WTC11 (cell line): ENCODE data around the gene LYPD6B. TPM values are rescaled to one million over a fixed set of nuclear protein-coding genes. Genes with fewer than 3 reads are reported as not detected.

ENCODE experiments used
- ATAC-seq: fragments of 200-7000 bp; cut with Tn5 transposase; 2 replicates; pipeline ENCODE4 v1.10.0; 2021; ENCODE audit warnings: mild to moderate bottlenecking, moderate library complexity
- CTCF ChIA-PET: fragments of 300-600 bp; sonication (Branson Sonifier 250); formaldehyde crosslinking; loops from one replicate; lab custom pipeline; 2021; ENCODE audit warnings: antibody characterized with exemption; lab: Charles Lee
- POLR2A ChIA-PET: fragments of 350-600 bp; sonication (Branson Sonifier 250); formaldehyde crosslinking; loops from one replicate; lab custom pipeline; 2021; ENCODE audit warnings: antibody characterized with exemption; lab: Charles Lee
- DNase-seq: peaks from one replicate; pipeline ENCODE4 v3.0.0; 2021; ENCODE audit warnings: low spot score
- H3K27ac Mint-ChIP-seq: 2 replicates; pipeline ENCODE4 v1.8.0; 2021; ENCODE audit warnings: mixed read lengths
- H3K27me3 Mint-ChIP-seq: 2 replicates; pipeline ENCODE4 v1.8.0; 2021; ENCODE audit warnings: low read depth, mild to moderate bottlenecking, moderate library complexity, mixed read lengths
- H3K36me3 Mint-ChIP-seq: 2 replicates; pipeline ENCODE4 v1.8.0; 2021; ENCODE audit warnings: mixed read lengths
- H3K4me1 Mint-ChIP-seq: 2 replicates; pipeline ENCODE4 v1.8.0; 2022; ENCODE audit warnings: mixed read lengths
- H3K4me3 Mint-ChIP-seq: 2 replicates; pipeline ENCODE4 v1.8.0; 2021; ENCODE audit warnings: mild to moderate bottlenecking, moderate library complexity, mixed read lengths
- H3K9me3 Mint-ChIP-seq: 2 replicates; pipeline ENCODE4 v1.8.0; 2021; ENCODE audit warnings: mixed read lengths
- CBFB ChIP-seq: sonication (generic); formaldehyde crosslinking; IDR thresholded peaks from 2 replicates; pipeline ENCODE4 v1.8.1; 2022; ENCODE audit warnings: mild to moderate bottlenecking, low read depth, missing genetic modification reagents
- CREB1 ChIP-seq: sonication (generic); formaldehyde crosslinking; IDR thresholded peaks from 2 replicates; pipeline ENCODE4 v1.8.0; 2023; ENCODE audit warnings: mild to moderate bottlenecking, missing genetic modification reagents
- ELF4 ChIP-seq: sonication (generic); formaldehyde crosslinking; IDR thresholded peaks from 2 replicates; pipeline ENCODE4 v1.8.1; 2022; ENCODE audit warnings: low read depth, mild to moderate bottlenecking, moderate library complexity, missing genetic modification reagents
- ETV6 ChIP-seq: sonication (generic); formaldehyde crosslinking; IDR thresholded peaks from 2 replicates; pipeline ENCODE4 v1.8.1; 2022; ENCODE audit warnings: mild to moderate bottlenecking, missing genetic modification reagents
- FOXJ3 ChIP-seq: sonication (generic); formaldehyde crosslinking; IDR thresholded peaks from 2 replicates; pipeline ENCODE4 v1.9.0; 2021; ENCODE audit warnings: missing genetic modification reagents, mild to moderate bottlenecking, borderline replicate concordance
- GABPB1 ChIP-seq: sonication (generic); formaldehyde crosslinking; IDR thresholded peaks from 2 replicates; pipeline ENCODE4 v1.8.1; 2023; ENCODE audit warnings: mild to moderate bottlenecking, missing genetic modification reagents
- GRHL2 ChIP-seq: fragments of 250-450 bp; sonication (Bioruptor Pico); IDR thresholded peaks from 2 replicates; pipeline ENCODE4 v1.8.0; 2022; ENCODE audit warnings: mild to moderate bottlenecking, moderate library complexity; ENCODE audit not compliant: insufficient replicate concordance, severe bottlenecking
- JUN ChIP-seq: sonication (generic); formaldehyde crosslinking; IDR thresholded peaks from 2 replicates; pipeline ENCODE4 v1.8.0; 2023; ENCODE audit warnings: mild to moderate bottlenecking, missing genetic modification reagents
- NFYB ChIP-seq: sonication (generic); formaldehyde crosslinking; conservative IDR thresholded peaks from 2 replicates; pipeline ENCODE4 v1.8.0; 2022; ENCODE audit warnings: low read depth, missing genetic modification reagents
- TEAD4 ChIP-seq: sonication (generic); formaldehyde crosslinking; IDR thresholded peaks from 2 replicates; pipeline ENCODE4 v1.8.0; 2022; ENCODE audit warnings: mild to moderate bottlenecking, missing genetic modification reagents
- TP53 ChIP-seq: sonication (generic); formaldehyde crosslinking; IDR thresholded peaks from 2 replicates; pipeline ENCODE4 v1.8.1; 2023; ENCODE audit warnings: mild to moderate bottlenecking, missing genetic modification reagents
- ZNF121 ChIP-seq: sonication (generic); formaldehyde crosslinking; IDR thresholded peaks from 2 replicates; pipeline ENCODE4 v1.8.0; 2023; ENCODE audit warnings: missing genetic modification reagents
- ZNF219 ChIP-seq: sonication (generic); formaldehyde crosslinking; IDR thresholded peaks from 2 replicates; pipeline ENCODE4 v1.8.0; 2023; ENCODE audit warnings: missing genetic modification reagents, mild to moderate bottlenecking, borderline replicate concordance
- total RNA-seq: library from RNA; stranded (reverse); gene quantifications from 3 replicates; pipeline ENCODE4 v1.2.3, GENCODE V29; 2021
- TF ChIP-seq, protein P1 (sequence below): sonication (generic); formaldehyde crosslinking; IDR thresholded peaks from 2 replicates; pipeline ENCODE4 v1.8.0; 2022; ENCODE audit warnings: missing genetic modification reagents
- TF ChIP-seq, protein P2 (sequence below): sonication (generic); formaldehyde crosslinking; IDR thresholded peaks from 2 replicates; pipeline ENCODE4 v1.8.1; 2022; ENCODE audit warnings: low read depth, mild to moderate bottlenecking, moderate library complexity, missing genetic modification reagents, borderline replicate concordance
- TF ChIP-seq, protein P3 (sequence below): sonication (generic); formaldehyde crosslinking; conservative IDR thresholded peaks from 2 replicates; pipeline ENCODE4 v1.8.1; 2023; ENCODE audit warnings: mild to moderate bottlenecking, low read depth, missing genetic modification reagents, moderate library complexity
- TF ChIP-seq, protein P4 (sequence below): sonication (generic); formaldehyde crosslinking; IDR thresholded peaks from 2 replicates; pipeline ENCODE4 v1.8.0; 2022; ENCODE audit warnings: mild to moderate bottlenecking, missing genetic modification reagents
- TF ChIP-seq, protein P5 (sequence below): fragments of 250-450 bp; sonication (Bioruptor Pico); IDR thresholded peaks from 2 replicates; pipeline ENCODE4 v1.8.0; 2021; ENCODE audit warnings: mild to moderate bottlenecking
- TF ChIP-seq, protein P6 (sequence below): sonication (generic); formaldehyde crosslinking; IDR thresholded peaks from 2 replicates; pipeline ENCODE4 v1.8.0; 2023; ENCODE audit warnings: missing genetic modification reagents

LYPD6B gene
- total RNA-seq, 1 experiment from 2014 or later: 1.6 TPM

DNA sequence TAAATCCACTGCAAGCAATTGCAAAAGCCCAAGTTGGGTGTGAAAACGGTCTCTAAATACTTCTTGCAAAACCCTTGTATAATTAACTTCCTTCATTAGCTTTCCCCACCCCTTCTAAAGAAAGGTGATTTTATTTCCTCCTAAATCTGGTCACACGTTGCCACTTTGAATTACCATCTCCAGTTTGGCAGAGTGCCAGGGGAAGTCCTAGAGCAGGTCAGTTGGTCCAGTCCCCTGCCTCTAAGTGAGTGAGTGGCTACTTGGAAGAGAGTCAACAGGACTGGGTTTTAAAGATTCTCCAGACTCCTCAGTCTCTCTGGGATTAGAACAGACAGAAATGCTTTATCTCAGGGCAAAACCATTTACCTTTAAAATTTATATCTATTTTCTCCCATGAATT lies 18.7 kb upstream of the LYPD6B start (continued):
- TF ChIP-seq, protein P1, sequence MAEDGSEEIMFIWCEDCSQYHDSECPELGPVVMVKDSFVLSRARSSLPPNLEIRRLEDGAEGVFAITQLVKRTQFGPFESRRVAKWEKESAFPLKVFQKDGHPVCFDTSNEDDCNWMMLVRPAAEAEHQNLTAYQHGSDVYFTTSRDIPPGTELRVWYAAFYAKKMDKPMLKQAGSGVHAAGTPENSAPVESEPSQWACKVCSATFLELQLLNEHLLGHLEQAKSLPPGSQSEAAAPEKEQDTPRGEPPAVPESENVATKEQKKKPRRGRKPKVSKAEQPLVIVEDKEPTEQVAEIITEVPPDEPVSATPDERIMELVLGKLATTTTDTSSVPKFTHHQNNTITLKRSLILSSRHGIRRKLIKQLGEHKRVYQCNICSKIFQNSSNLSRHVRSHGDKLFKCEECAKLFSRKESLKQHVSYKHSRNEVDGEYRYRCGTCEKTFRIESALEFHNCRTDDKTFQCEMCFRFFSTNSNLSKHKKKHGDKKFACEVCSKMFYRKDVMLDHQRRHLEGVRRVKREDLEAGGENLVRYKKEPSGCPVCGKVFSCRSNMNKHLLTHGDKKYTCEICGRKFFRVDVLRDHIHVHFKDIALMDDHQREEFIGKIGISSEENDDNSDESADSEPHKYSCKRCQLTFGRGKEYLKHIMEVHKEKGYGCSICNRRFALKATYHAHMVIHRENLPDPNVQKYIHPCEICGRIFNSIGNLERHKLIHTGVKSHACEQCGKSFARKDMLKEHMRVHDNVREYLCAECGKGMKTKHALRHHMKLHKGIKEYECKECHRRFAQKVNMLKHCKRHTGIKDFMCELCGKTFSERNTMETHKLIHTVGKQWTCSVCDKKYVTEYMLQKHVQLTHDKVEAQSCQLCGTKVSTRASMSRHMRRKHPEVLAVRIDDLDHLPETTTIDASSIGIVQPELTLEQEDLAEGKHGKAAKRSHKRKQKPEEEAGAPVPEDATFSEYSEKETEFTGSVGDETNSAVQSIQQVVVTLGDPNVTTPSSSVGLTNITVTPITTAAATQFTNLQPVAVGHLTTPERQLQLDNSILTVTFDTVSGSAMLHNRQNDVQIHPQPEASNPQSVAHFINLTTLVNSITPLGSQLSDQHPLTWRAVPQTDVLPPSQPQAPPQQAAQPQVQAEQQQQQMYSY (CRISPR knock-in tag): no peak
- no peak for TF ChIP-seq CREB1 (CRISPR knock-in tag)
- no peak for TF ChIP-seq TP53
- TF ChIP-seq GRHL2 (CRISPR knock-in tag): no peak
- TF ChIP-seq, protein P2, sequence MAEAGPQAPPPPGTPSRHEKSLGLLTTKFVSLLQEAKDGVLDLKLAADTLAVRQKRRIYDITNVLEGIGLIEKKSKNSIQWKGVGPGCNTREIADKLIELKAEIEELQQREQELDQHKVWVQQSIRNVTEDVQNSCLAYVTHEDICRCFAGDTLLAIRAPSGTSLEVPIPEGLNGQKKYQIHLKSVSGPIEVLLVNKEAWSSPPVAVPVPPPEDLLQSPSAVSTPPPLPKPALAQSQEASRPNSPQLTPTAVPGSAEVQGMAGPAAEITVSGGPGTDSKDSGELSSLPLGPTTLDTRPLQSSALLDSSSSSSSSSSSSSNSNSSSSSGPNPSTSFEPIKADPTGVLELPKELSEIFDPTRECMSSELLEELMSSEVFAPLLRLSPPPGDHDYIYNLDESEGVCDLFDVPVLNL (CRISPR knock-in tag): no peak
- TF ChIP-seq FOXJ3 (CRISPR knock-in tag): no peak

DNA sequence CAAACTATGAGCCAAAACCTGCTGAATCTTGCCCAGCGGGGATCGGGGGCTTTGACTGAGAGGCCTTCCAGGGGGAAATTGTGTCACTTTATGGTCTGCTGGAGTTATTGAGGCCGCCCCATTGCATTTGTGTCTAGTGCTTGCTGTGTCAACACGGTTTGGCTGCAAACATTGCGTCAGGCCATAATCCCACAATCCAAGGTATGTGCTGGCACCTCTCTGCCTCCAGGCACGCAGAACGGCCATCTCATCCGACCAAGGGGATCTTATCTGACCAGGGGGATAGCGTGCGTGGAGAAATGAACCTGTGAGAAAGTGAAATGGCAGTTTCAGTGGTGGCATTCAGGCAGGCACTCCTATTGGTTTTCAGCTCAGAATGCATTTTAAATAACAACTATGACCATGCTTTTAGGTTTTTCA lies 18.1 kb upstream of the LYPD6B start:
- Mint-ChIP-seq H3K27me3 (no peaks in the 10 kb centered on the region), H3K4me3 (no peak overlapping the region), H3K27ac (0 out of 2 replicates have a peak overlapping the region, but pooled peaks have one; percentile 19), H3K4me1 (peaks cover 13% of the 10 kb centered on the region), H3K9me3 (no peaks in the 10 kb centered on the region), H3K36me3 (peaks cover 23% of the 10 kb centered on the region)
- no peak for DNase-seq
- POLR2A ChIA-PET: no interaction called here
- TF ChIP-seq ELF4 (CRISPR knock-in tag): no peak
- TF ChIP-seq GABPB1 (CRISPR knock-in tag): peak; percentile 98
- ATAC-seq: no peak
- CTCF ChIA-PET: interaction anchor here (1.4 kb wide), 1 partner anchor 292 kb away, joined by 4 read pairs; no protein-coding TSS in a partner anchor

DNA sequence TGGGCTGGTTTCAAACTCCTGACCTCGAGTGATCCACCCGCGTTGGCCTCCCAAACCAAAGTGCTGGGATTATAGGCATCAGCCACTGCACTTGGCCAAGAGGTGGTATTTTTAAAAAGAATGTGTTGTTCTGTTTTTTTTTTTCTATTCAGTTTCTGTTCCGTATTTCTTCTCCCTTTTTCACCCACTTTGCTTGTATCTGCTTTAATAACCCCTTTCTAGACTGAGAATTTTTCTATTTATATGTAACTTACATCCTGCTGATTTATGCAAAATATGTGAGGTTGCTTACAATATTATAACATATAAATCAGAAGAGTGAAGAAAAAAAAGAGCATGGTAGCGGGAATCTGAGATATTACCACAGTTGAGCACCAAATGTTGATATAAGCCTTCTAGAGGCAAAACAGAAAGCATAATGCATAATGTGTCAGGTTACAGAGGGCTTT lies 17.2 kb upstream of the LYPD6B start:
- no peaks in the 10 kb centered on the region for H3K27me3 Mint-ChIP-seq
- ATAC-seq (no peak), DNase-seq (no peak)
- no peak overlapping the region for H3K27ac Mint-ChIP-seq
- peaks cover 6% of the 10 kb centered on the region for H3K4me1 Mint-ChIP-seq
- ChIA-PET POLR2A (interaction anchor here (0.7 kb wide), 2 partner anchors 59 to 379 kb away, joined by 4 to 6 read pairs; no protein-coding TSS in a partner anchor), CTCF (interaction anchor here (0.7 to 1.4 kb wide), 3 partner anchors 17 to 292 kb away, joined by 3 to 4 read pairs (median 4); partner anchors contain the start of gene LYPD6B)
- TF ChIP-seq CBFB (CRISPR knock-in tag) (no peak), ZNF219 (CRISPR knock-in tag) (no peak), NFYB (CRISPR knock-in tag) (no peak), JUN (CRISPR knock-in tag) (no peak), ZNF121 (CRISPR knock-in tag) (no peak), TEAD4 (CRISPR knock-in tag) (no peak), ETV6 (CRISPR knock-in tag) (no peak)
- TF ChIP-seq, protein P3, sequence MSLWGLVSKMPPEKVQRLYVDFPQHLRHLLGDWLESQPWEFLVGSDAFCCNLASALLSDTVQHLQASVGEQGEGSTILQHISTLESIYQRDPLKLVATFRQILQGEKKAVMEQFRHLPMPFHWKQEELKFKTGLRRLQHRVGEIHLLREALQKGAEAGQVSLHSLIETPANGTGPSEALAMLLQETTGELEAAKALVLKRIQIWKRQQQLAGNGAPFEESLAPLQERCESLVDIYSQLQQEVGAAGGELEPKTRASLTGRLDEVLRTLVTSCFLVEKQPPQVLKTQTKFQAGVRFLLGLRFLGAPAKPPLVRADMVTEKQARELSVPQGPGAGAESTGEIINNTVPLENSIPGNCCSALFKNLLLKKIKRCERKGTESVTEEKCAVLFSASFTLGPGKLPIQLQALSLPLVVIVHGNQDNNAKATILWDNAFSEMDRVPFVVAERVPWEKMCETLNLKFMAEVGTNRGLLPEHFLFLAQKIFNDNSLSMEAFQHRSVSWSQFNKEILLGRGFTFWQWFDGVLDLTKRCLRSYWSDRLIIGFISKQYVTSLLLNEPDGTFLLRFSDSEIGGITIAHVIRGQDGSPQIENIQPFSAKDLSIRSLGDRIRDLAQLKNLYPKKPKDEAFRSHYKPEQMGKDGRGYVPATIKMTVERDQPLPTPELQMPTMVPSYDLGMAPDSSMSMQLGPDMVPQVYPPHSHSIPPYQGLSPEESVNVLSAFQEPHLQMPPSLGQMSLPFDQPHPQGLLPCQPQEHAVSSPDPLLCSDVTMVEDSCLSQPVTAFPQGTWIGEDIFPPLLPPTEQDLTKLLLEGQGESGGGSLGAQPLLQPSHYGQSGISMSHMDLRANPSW (CRISPR knock-in tag): no peak
- TF ChIP-seq, protein P4, sequence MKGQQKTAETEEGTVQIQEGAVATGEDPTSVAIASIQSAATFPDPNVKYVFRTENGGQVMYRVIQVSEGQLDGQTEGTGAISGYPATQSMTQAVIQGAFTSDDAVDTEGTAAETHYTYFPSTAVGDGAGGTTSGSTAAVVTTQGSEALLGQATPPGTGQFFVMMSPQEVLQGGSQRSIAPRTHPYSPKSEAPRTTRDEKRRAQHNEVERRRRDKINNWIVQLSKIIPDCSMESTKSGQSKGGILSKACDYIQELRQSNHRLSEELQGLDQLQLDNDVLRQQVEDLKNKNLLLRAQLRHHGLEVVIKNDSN (CRISPR knock-in tag): no peak
- TF ChIP-seq, protein P5, sequence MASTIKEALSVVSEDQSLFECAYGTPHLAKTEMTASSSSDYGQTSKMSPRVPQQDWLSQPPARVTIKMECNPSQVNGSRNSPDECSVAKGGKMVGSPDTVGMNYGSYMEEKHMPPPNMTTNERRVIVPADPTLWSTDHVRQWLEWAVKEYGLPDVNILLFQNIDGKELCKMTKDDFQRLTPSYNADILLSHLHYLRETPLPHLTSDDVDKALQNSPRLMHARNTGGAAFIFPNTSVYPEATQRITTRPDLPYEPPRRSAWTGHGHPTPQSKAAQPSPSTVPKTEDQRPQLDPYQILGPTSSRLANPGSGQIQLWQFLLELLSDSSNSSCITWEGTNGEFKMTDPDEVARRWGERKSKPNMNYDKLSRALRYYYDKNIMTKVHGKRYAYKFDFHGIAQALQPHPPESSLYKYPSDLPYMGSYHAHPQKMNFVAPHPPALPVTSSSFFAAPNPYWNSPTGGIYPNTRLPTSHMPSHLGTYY (CRISPR knock-in tag): no peak
- TF ChIP-seq, protein P6, sequence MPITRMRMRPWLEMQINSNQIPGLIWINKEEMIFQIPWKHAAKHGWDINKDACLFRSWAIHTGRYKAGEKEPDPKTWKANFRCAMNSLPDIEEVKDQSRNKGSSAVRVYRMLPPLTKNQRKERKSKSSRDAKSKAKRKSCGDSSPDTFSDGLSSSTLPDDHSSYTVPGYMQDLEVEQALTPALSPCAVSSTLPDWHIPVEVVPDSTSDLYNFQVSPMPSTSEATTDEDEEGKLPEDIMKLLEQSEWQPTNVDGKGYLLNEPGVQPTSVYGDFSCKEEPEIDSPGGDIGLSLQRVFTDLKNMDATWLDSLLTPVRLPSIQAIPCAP: no peak
- H3K9me3 Mint-ChIP-seq: no peaks in the 10 kb centered on the region
- H3K36me3 Mint-ChIP-seq: peaks cover 18% of the 10 kb centered on the region
- no peak overlapping the region for H3K4me3 Mint-ChIP-seq
